GM10266 (cell line): ENCODE data around the gene MX2.

Experiments
- DNase-seq: peaks from one replicate; pipeline ENCODE4 v3.0.0; 2012; ENCODE audit errors: extremely low spot score
- CTCF ChIP-seq: IDR thresholded peaks from 2 replicates; pipeline ENCODE4 v1.5.1; 2012; ENCODE audit warnings: mild to moderate bottlenecking, low read depth; ENCODE audit not compliant: control insufficient read depth, insufficient read depth; ENCODE audit errors: missing control alignments

Gene MX2

GRCh38 chr21:41344146-41344545 is 17.7 kb upstream of the MX2 start:
- TF ChIP-seq CTCF: no peak
- no peak for DNase-seq

DNA sequence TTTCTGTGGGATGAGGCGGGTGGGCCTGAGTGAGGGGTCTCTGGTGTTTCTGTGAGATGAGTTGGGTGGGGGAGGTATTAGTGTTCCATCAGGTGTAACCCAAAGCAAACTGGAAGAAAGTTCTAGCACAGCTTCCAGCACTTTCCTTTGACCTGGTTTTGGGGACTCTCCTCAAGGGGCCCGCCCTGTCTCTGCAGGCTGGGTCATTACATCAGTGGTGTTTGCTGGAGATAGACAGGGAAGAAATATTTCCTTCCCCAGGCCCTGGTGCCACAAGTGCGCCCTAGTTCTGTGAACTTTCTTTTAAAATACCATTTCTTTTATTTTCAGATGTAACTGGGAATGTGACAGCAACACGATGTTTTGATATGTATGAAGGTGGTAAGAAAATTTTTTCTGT is 16.5 kb upstream of the MX2 start:
- TF ChIP-seq CTCF: no peak
- DNase-seq: no peak

DNA sequence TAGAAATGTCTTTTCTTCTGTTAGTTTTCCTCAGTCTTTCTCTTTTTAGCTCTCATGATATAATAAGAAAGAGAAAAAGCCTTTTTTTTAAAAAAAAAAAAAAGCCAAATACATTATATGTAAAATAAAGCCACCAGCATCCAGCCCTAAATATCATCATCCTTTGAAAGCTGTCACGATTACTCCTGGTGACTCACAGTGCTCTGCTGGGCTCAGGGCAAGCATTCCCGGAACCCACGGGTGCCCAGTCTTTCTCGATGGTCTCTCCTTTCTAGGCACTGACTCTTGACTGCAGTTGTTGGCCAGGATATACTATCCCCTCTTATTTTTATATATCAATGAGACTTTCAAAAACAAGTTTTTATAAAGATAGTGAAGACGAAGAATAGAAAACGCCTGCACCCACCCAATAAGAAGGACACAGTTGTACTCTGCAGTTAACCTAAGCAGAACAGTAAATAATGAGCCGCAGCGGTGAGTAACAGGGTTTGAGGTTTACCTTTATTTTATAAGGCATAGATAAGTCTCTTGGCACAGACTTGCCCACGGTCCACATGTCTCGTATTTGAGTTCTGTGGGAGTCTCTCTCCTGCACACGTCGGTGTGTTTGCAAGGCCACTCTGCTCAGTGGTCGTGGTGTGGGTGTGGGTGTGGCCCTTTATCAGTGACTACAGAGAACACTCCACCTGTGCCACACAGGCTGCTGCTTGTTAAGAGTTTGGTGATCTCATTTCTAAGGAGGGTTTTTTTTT is 15.7 kb upstream of the MX2 start:
- no peak for DNase-seq
- TF ChIP-seq CTCF: no peak

- TF ChIP-seq CTCF: no peak
- no peak for DNase-seq
Observed at GRCh38 chr21:41346758-41347157, 15.1 kb upstream of the MX2 start.

GRCh38 chr21:41348434-41348833 is 13.4 kb upstream of the MX2 start:
- no peak for DNase-seq
- no peak for TF ChIP-seq CTCF

DNA sequence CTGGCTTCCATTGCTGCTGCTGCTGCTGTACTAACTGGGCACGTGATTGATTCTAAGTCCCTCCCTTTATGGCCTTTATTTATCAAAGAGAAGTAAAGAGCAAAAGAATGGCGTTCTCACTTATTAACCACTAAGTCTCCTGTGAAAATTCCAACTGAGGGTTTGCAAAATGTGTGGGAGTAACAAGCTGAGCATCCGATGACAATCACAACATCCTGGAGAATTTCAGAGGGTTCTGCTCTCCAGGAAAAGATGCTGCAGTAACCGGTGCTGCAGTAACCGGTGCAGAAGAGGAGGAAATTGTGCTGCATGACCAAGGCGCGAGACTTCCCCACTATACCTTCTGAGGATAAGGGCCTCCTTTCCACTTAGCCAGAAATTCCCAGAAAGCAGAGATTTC is 12.7 kb upstream of the MX2 start:
- DNase-seq: no peak
- TF ChIP-seq CTCF: no peak

DNA sequence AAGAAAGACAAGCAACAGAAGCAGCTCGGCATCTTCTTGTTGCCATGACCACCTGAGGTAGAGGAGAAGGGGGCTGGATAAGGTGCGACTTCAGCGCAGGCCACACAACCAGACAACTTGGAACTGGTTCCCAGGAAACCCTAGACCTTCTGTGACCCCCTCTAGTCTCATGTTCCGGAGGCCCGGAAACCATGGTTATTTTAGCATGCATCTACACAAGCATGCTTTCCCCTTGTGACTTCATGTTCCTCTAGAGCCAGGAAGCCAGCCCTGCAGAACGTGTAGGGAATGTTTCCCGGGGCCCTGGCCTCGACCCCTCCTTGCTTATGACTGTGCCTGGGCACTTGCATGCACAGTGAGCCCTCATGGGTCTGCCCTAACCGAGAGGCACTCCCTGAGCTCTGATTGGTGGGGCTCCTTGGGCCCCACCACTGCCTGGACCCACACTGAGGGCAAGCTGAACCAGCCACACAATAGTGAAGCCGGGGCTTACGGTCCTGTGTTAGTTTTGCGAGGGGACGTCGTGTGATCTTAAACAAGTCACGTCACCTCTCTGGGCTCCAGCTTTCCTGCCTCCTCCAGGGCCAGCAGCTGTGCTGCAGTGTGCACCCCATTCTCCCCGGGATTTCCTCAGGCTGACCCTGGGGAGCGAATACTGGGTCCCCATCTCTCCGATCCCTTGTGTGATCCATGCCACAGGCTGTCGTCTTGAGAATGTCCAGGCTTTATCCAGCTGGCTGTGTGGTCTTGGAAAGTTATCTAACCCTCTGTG is 12.0 kb upstream of the MX2 start:
- TF ChIP-seq CTCF: no peak
- no peak for DNase-seq
